Gastrocnemius medialis (tissue), 4 donors: Measurements from ENCODE around the gene ULBP2. TPM values are rescaled to one million over a fixed set of nuclear protein-coding genes. Genes with fewer than 3 reads are reported as not detected.
"Not testable (repeated sequence)": the region's sequence is repeated elsewhere in the genome, so short reads cannot be mapped to it uniquely, and the experiment has no call there.

Experiments
- ATAC-seq, 2 donors: fragments of 150-250 bp; one replicate each; pipeline ENCODE4 v1.9.1; 2016
- DNase-seq, 2 donors: peaks; one replicate each; pipeline ENCODE4 v3.0.0-alpha.2; 2019
- H3K27ac ChIP-seq, 4 donors: fragments of 200-600 bp; sonication (generic); 1 replicate in 1 of 4; 2 replicates in 3 of 4; pipeline ENCODE4 v1.5.1; 2016 to 2018; ENCODE audit warnings: mild to moderate bottlenecking in 2 of 4, moderate library complexity in 1 of 4
- H3K27me3 ChIP-seq, 3 donors: fragments of 200-600 bp; sonication (generic) in 2 of 3; 1 replicate in 1 of 3; 2 replicates in 2 of 3; pipeline versions ENCODE4 v1.5.1 to v1.6.0; 2016 to 2019; ENCODE audit warnings: mild to moderate bottlenecking in 1 of 3, moderate library complexity in 1 of 3
- H3K36me3 ChIP-seq, 2 donors: fragments of 200-600 bp; sonication (generic) in 1 of 2; one replicate each; pipeline ENCODE4 v1.5.1; 2017 to 2018
- H3K4me1 ChIP-seq, 2 donors: fragments of 200-600 bp; sonication (generic) in 1 of 2; one replicate each; pipeline ENCODE4 v1.5.1; 2016 to 2017; ENCODE audit warnings: mild to moderate bottlenecking in 2 of 2
- H3K4me3 ChIP-seq, 4 donors: fragments of 200-600 bp; sonication (generic) in 3 of 4; 1 replicate in 1 of 4; 2 replicates in 3 of 4; pipeline ENCODE4 v1.5.1; 2016 to 2019; ENCODE audit warnings: mild to moderate bottlenecking in 2 of 4
- H3K9me3 ChIP-seq, 3 donors: fragments of 200-600 bp; sonication (generic) in 2 of 3; 1 replicate in 1 of 3; 2 replicates in 2 of 3; pipeline ENCODE4 v1.5.1; 2016 to 2019
- POLR2A ChIP-seq, 2 donors: fragments of 450-650 bp; IDR thresholded peaks; one replicate each; pipeline ENCODE4 v1.6.1; 2017; ENCODE audit warnings: antibody characterized with exemption in 2 of 2, mild to moderate bottlenecking in 2 of 2, moderate library complexity in 2 of 2
- in situ Hi-C, 4 donors: fragments of 200-750 bp; cut with MboI; loops; one replicate each; pipeline versions ENCODE4 v1.15.0 to v1.8.0; 2017; ENCODE audit warnings: low sequenced_read_pairs in 4 of 4
- intact Hi-C: fragments of 100-400 bp; cut with DNase I; formaldehyde crosslinking; loops from one replicate; pipeline ENCODE4 v1.15.1; 2023; ENCODE audit warnings: low total_unique reads
- total RNA-seq, 4 donors: library from RNA; depleted of rRNA; stranded (reverse); fragments of >200 nt; gene quantifications; one replicate each; pipeline versions ENCODE4 v1.1.0 to v1.2.3, GENCODE V29; 2016
- TF ChIP-seq, protein P1 (sequence below), 5 experiments: fragments of 450-650 bp in 3 of 5; fragments of 200-600 bp in 2 of 5; sonication (generic) in 2 of 5; IDR thresholded peaks in 4 of 5; conservative IDR thresholded peaks in 1 of 5; 1 replicate in 4 of 5; 2 replicates in 1 of 5; pipeline ENCODE4 v1.5.1; 2016 to 2019; ENCODE audit warnings: antibody characterized with exemption in 5 of 5, mild to moderate bottlenecking in 3 of 5, moderate library complexity in 3 of 5

Gene ULBP2
- total RNA-seq, 4 donors from 2014 or later: 0.44 to 0.49 TPM; not detected in 2

GRCh38 chr6:149918151-149918905 lies 23.5 kb upstream of the ULBP2 start:
- in situ Hi-C loops: no loop called here
- no peak overlapping the region for H3K27ac ChIP-seq
- H3K4me1 ChIP-seq: peaks cover 11 to 12% of the 10 kb centered on the region in 2 donors
- no peak for TF ChIP-seq POLR2A (IDR thresholded peaks at IDR 0.05)
- TF ChIP-seq, protein P1, sequence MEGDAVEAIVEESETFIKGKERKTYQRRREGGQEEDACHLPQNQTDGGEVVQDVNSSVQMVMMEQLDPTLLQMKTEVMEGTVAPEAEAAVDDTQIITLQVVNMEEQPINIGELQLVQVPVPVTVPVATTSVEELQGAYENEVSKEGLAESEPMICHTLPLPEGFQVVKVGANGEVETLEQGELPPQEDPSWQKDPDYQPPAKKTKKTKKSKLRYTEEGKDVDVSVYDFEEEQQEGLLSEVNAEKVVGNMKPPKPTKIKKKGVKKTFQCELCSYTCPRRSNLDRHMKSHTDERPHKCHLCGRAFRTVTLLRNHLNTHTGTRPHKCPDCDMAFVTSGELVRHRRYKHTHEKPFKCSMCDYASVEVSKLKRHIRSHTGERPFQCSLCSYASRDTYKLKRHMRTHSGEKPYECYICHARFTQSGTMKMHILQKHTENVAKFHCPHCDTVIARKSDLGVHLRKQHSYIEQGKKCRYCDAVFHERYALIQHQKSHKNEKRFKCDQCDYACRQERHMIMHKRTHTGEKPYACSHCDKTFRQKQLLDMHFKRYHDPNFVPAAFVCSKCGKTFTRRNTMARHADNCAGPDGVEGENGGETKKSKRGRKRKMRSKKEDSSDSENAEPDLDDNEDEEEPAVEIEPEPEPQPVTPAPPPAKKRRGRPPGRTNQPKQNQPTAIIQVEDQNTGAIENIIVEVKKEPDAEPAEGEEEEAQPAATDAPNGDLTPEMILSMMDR (IDR thresholded peaks at IDR 0.05 in 4 of 5, conservative IDR thresholded peaks at IDR 0.05 in 1 of 5): no peak
- H3K36me3 ChIP-seq: no peaks in the 10 kb centered on the region
- DNase-seq: no peak
- peaks cover 0 to under 1% (median 0%) of the 10 kb centered on the region in 3 donors for H3K27me3 ChIP-seq
- H3K9me3 ChIP-seq: no peaks in the 10 kb centered on the region
- no peak for ATAC-seq
- intact Hi-C loops: no loop called here
- H3K4me3 ChIP-seq: no peak overlapping the region

GRCh38 chr6:149919126-149919833 lies 22.5 kb upstream of the ULBP2 start:
- H3K36me3 ChIP-seq, in situ Hi-C loops, intact Hi-C loops, H3K4me3 ChIP-seq, H3K27ac ChIP-seq, DNase-seq, H3K27me3 ChIP-seq, H3K9me3 ChIP-seq, ATAC-seq: not testable (repeated sequence)
- peaks cover 15 to 16% of the 10 kb centered on the region in 2 donors for H3K4me1 ChIP-seq

GRCh38 chr6:149919834-149920225 lies 22.0 kb upstream of the ULBP2 start:
- Histone ChIP-seq H3K27me3 (peaks cover 0 to 3% (median 0%) of the 10 kb centered on the region in 3 donors), H3K4me3 (no peak overlapping the region), H3K9me3 (no peaks in the 10 kb centered on the region), H3K27ac (no peak overlapping the region), H3K36me3 (no peaks in the 10 kb centered on the region), H3K4me1 (peaks cover 15 to 16% of the 10 kb centered on the region in 2 donors)
- DNase-seq (no peak), ATAC-seq (no peak)
- in situ Hi-C loops (loop anchor here (5.0 to 10.0 kb wide), 4 partner anchors 73 to 88 kb away; no protein-coding TSS in a partner anchor), intact Hi-C loops (loop anchor here (10.0 kb wide), 1 partner anchor 195 kb away; no protein-coding TSS in a partner anchor)
- TF ChIP-seq, protein P1 (IDR thresholded peaks at IDR 0.05 in 4 of 5, conservative IDR thresholded peaks at IDR 0.05 in 1 of 5): no peak
- no peak for TF ChIP-seq POLR2A (IDR thresholded peaks at IDR 0.05)

- Histone ChIP-seq H3K27me3 (peaks cover 0 to 3% (median 0%) of the 10 kb centered on the region in 3 donors), H3K27ac (no peak overlapping the region), H3K4me3 (no peak overlapping the region), H3K36me3 (no peaks in the 10 kb centered on the region), H3K4me1 (peaks cover 15 to 17% of the 10 kb centered on the region in 2 donors), H3K9me3 (no peaks in the 10 kb centered on the region)
- in situ Hi-C loops: loop anchor here (5.0 to 10.0 kb wide), 4 partner anchors 74 to 89 kb away; no protein-coding TSS in a partner anchor
- intact Hi-C loops: loop anchor here (10.0 kb wide), 1 partner anchor 197 kb away; no protein-coding TSS in a partner anchor
- TF ChIP-seq POLR2A (IDR thresholded peaks at IDR 0.05): no peak
- TF ChIP-seq, protein P1 (IDR thresholded peaks at IDR 0.05 in 4 of 5, conservative IDR thresholded peaks at IDR 0.05 in 1 of 5): no peak
- no peak for DNase-seq
- ATAC-seq: no peak
Observed at GRCh38 chr6:149921361-149921760, 20.5 kb upstream of the ULBP2 start.

GRCh38 chr6:149922091-149922490 lies 19.7 kb upstream of the ULBP2 start:
- intact Hi-C loops (loop anchor here (10.0 kb wide), 1 partner anchor 197 kb away; no protein-coding TSS in a partner anchor), in situ Hi-C loops (loop anchor here (5.0 to 10.0 kb wide), 4 partner anchors 75 to 90 kb away; no protein-coding TSS in a partner anchor)
- not testable (repeated sequence) for H3K27me3 ChIP-seq, DNase-seq, H3K4me3 ChIP-seq, H3K9me3 ChIP-seq, ATAC-seq, H3K36me3 ChIP-seq, H3K27ac ChIP-seq
- peaks cover 15 to 18% of the 10 kb centered on the region in 2 donors for H3K4me1 ChIP-seq
